NCI-H2196 treated with DMSO at 0.1 percent for 48 hours (cell line): ENCODE measurements around the gene HPCA.
A peak's percentile ranks its signal among the peaks of the same experiment; 100 is the strongest.

ENCODE experiments used
- DNase-seq: peaks from one replicate; lab custom pipeline; 2025; ENCODE audit not compliant: unreplicated experiment; lab: John Stamatoyannopoulos, UW

Gene HPCA

DNA sequence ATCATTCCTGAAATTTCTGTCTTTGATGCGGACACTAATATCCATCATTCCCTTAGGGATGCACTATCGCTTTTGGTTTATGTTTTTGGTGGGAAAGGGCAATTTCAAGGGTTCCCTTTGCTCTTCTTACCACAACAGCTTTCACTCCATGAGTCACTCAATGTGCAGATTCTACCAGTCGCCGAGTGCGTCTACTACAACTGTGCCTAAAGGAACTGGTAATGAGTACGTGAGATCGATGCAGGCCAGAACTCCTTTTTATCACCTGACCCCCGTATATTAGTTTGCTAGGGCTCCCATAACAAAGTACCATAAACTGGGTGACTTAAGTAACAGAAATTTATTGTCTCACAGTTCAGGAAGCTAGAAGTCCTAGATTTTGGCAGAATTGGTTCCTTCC is 42.4 kb downstream of the HPCA start:
- DNase-seq, result no peak

GRCh38 chr1:32929366-32929765 is 43.1 kb downstream of the HPCA start:
- DNase-seq, result no peak

DNA sequence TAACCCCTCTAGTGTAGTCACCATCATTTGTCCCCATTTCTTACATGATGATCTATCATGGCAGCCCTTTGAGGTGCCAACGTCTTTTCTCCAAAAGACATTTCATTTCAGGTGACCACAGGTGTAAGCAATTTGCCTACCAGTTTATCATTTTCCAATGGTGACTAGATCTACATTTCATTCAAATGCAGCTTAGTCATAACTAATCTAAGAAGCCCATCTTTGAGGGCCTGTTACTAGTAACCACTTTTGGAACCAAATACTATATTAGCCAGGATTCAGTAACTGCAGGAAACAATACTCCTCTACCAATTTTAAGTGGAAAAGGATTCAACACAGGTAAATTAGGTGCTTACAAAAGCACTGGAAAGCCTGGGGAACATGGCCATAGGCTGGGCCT is 45.5 kb downstream of the HPCA start:
- no peak for DNase-seq

- DNase-seq, result peak; percentile 9
Observed at GRCh38 chr1:32933742-32934322, 47.5 kb downstream of the HPCA start.

DNA sequence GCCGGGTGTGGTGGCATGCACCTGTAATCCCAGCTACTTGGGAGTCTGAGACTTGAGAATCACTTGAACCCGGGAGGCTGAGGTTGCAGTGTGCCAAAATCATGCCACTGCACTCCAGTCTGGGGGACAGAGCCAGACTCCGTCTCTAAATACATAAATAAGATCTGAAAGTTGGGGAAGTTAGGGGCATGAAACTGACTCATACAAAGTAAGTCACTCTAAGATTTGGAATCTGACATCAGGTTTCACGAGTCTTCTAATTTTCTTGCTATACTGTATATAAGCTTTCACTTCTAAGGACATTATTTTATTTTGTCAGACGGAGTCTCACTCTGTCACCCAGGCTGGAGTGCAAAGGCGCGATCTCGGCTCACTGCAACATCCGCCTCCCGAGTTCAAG is 48.2 kb downstream of the HPCA start:
- no peak for DNase-seq

DNA sequence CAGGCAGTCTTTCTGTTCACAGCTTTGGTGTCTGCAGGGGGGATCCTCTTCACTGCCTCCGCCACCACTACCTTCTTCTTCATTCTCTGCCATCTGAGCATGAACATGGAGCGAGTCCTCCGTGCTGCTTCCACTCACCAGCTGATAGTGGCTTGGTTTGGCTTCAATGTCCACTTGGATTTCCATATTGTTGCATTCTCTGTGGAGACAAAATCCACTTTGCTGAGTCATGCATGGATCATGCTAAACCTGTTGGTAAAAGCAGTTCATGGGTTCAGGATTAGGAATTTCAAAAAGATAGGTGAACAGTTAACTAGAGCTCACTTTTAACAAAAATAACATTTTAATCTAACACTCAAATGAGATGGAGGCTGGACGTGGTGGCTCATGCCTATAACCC is 50.8 kb downstream of the HPCA start:
- DNase-seq, result no peak

DNA sequence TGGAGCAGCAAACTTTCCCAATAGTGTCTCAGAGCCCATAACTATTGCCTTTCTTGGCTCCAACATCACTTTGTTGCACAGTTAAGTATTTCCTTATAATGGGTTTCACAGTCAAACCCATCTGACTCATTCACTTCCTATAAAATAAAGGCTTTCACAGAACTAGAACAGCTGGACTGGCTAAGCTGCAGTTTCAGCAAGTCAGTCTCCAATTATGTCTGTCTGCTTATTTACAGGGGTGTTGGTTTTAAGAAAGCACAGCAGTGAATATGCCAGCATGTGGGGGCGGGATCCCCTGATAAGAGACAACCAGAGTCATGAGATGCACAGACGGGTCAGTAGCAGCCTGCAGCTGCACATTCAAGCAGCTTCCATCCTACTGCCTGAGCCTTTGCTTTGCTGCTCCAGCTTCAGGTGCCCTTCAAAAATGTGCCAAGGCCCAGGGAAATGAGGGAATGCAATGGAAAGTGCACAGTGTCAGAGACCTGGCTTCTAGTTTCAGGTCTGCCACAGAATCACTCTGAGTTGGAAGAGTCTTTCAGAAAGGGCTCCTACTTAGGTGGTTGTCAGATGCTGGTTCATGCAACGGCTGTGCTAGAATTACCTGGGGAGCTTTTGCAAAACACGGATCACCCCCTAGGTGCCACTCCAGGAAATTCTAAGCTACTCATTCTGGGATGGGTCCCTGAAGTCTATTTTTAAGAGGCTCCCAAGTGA is 53.5 kb downstream of the HPCA start:
- no peak for DNase-seq

- DNase-seq, result no peak
Observed at GRCh38 chr1:32944180-32944579, 57.9 kb downstream of the HPCA start.
